AG08395 (cell line): ENCODE results near the gene TLE3.
"Not testable (repeated sequence)": the region's sequence is repeated elsewhere in the genome, so short reads cannot be mapped to it uniquely, and the experiment has no call there.

Source experiments
- DNase-seq: peaks from one replicate; pipeline ENCODE4 v3.0.0; 2012; ENCODE audit warnings: mixed read lengths, low spot score

TLE3 gene

DNA sequence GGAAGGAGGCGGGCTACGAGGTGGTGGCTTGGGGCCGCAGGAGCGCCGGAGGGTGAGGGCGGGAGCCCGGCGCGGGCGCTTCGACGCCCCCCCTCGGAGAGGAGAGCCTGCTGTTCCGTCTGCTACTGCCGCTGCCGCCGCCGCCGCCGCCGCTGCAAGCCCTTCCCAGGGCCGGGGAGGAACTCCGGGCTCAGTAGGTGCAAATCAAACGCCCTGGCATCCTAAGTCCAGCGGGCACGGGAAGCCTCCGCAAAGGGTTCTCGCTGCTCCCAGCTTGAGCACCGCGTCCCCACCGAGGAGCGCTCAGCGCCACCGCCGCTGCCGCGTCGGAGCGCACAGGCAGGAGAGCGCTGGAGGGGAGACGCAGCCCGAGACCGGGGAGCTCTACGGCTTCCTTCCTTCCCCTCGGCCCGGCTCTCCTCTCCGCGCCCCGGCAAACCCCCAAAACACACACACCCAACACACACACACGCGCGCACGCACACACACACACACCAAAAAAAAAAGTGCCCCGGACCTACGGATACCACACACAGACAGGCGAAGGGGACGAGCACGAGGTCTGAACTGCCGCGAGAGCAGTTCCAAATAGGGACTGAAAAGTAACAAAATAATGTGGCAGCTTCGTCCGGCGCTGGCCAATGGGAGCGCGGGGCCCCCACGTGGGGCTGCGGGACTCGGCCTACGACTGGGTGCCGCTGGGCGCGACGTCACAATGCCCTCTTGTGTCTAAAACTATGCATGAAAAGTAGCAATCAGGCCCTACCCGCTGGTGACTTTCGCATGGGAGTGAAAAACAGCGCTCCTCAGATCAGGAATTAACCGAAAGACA is at the start of gene TLE3:
Gene TLE3 (minus strand): TSS at position 597 of the 832 bp plus-strand sequence. CDS start 1,119 bp downstream, outside the sequence.
- DNase-seq, result peak; percentile 99

DNA sequence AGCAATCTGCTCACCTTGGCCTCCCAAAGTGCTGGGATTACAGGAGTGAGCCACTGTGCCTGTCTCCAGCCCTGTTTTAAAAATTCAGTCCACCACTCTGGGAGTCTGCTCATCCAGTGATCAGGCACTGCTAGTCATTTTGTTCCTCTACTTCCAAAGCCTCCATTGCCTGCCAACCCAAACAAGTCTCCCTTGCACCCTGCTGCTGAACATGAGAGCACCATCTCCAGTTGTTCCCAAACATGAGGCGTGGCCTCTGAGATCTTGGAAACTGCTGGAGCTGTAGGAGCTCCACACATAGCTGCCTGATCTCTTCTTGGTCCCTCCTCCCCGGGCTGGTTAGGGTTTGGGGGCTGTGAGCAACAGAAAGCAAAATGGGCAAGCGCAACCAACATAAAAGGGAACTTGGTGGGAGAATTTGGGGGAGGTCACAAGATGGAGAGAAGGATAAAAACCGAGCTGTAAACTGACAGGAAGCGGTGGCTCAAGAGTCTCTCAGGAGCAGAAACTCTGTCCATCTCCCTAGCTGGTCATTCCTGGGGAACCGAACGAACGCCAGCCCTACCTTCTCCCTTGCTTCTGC is 49.6 kb upstream of the TLE3 start:
- DNase-seq, result no peak

DNA sequence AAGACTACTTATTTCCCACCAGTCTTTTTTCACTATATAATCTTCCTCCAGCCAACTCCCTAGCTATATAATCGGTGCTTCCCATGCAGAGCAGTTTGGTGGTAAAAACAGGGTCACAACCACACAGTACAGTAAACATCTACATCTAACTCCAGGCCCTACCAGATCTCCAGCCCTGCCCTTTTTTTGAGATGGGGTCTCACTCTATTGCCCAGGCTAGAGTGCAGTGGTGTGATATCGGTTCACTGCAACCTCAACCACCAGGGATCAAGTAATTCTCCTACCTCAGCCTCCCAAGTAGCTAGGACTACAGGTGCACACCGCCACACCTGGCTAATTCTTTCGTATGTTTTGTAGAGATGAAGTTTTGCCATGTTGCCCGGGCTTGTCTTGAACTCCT is 49.1 kb upstream of the TLE3 start:
- DNase-seq, result no peak

DNA sequence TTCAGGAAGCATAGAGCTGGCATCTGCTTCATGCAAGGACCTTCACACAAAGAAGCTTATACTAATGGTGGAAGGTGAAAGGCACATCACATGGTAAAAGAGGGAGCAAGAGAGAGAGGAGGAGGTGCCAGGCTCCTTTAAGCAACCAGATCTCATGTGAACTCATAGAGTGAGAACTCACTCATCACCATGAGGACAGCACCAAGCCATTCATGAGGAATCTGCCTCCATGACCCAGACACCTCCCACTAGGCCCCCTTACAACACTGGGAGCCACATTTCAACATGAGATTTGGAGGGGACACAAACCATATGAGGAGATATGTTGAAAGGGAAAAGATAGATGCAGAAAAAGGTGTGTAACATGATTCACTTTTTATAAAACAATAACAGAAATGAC is 48.4 kb upstream of the TLE3 start:
- no peak for DNase-seq

DNA sequence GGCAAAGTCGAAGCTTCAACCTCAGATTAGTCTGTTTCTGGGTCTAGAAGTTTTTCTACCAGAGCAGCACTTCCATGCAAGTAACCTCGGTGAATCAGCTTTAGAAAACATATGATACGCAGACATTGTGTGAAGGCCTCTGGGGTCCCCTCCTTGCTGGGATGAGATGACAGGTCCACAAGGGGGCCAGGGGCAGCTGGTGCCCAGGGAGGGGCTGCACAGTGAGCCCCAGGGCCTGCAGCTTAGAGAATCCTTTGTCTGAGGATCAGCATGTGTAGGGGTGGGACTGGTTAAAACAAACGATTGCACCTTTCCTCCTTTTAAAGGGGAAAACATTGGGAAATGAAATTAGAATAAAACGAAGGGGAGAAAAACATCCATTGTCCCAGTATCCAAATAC is 47.5 kb upstream of the TLE3 start:
- DNase-seq, result no peak

DNA sequence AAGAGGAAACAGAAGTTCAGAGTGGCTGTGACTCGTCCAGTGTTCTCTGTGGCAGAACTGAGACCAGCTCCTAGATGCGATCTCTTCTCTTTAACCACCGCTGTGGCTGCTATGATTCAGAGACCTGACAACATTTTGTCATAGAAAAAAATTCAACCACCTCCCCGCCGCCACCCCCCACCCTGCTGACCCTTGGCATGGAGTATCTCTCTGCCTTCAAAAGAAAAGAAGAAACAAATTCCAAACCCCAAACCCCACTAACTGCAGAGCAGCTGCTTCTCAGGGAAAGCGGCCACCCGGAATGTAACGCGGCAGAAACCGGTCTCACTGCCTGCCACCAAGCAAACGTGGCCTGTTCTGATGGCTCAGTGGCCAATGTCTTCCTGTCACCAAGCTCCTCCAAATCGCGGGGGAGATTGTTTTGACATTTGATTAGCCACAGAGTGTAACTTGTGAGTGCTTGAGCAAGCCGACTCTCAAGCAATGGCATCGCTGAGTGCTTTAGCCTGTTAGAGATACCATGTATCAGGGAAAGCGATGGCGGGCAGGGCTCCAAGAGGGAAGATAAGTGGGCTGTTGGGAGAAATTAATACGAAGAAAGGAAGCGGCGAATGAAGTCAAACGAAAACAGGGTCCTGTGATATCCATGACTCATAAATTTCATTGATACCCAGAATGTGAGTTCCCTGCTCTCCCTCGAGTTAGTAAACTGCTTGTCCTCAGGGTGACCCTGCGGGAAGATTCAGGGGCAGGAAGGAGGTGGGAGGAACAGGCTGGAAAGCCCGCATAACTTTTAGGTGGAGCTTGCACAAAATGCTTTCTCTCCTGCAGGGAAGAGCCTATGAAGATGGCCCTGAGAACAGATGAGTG is 44.8 kb upstream of the TLE3 start:
- DNase-seq, result no peak

DNA sequence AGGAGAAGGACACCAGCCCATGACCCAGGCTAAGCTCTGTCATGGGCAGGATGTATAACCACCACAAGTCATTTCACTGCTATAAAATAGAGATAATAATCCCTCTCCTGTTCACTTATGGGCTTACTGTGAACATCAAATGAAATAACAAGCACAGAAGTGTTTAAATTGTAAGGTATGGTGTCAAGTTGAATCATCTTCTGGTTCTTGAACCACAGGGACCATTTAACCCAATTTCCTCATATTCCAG is 44.3 kb upstream of the TLE3 start:
- no peak for DNase-seq

DNA sequence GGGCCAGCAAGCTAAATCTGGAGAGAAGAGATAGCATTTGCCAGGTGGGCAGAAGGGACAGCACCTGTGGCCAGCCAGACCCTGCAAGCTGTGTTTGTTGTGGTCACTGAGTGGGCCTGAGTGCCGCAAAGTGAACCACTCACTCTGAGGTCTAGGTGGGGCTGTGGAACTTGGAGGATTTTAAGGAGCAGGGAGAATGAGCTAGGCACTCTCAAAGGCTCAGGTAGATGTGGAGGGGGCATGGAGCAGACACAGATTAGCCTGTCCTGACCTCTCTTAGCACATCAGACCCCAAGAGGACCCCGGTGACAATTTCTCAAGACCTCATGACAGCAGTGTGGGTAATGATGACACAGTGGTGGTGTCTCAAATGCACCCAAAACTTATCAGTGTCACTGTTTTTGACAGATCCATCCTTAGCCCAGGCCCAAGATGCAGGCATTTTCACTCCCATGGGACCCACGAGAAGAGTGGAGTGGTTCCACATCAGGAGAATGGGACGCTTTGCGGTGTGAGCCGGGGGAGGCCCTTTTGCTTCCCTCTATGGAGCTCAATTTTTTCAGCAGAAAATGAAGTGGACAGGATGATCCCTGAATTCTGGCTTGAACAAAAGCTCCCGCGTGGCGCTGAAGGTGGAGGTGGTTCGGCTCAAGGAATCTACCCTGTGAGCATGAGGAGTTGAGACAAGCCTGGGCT is 43.8 kb upstream of the TLE3 start:
- no peak for DNase-seq

DNA sequence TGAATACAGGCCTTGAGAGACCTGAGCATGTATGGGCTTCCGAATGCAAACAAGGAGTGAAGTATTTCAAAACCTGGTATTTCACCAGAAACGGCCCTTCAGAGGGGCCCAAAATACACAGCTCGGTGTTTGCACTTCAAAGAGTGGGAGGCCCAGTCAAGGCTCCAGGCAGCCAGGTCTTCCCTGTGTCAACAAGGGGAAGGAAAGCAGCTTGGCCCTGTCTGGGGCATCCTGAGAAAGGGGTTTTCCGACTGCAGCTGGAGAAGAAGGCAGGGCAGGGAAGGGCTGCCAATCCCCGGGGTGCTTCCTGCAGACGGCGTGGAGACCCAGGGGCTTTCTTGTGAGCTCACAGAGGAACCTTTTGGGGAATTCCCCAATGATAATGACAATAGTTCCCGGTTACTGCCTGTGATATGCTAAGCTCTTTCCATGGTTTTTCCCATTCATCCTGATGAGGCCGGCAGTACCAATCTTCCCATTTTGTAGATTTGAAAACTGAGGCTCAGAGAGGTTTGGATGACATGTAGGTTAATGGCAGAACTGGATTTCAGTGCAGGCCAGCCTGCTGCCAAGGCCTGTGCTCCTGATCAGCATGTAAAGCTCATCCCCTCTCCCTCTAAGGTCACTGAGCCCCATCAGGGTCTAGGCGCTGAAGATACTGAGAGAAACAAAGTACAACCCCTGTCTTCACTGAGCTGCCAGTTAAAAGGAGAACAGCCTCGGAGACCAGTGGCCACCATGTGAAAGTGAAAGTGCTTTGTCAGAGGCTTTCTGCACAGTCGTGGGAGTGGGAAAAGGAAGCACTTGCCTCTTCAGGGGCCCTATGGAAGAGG is 43.0 kb upstream of the TLE3 start:
- no peak for DNase-seq

DNA sequence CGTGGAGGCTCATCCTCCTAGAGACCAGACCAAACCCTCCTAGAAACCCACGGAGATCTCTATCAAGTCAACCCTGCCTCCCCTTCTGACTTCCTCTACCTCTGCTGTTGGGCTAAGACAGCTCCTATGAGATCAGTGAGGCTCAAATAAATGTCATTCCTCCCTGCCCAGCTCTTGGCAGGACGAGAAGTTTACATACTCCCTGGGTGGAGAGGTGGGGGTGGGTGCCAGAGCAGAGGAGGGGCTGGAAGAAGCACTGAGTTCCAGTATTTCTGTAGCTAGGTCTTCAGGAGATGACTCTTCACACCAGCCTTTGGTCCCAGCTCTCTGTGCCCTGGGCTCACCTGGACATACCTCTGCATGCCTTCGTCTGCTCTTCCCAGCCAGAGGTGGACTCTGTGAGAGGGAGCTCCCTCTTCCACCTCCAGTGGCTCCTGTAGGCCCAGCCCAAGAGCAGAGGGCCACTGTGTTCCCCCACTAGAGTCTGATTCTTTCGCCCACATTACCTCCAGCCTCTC is 42.4 kb upstream of the TLE3 start:
- DNase-seq, result no peak

DNA sequence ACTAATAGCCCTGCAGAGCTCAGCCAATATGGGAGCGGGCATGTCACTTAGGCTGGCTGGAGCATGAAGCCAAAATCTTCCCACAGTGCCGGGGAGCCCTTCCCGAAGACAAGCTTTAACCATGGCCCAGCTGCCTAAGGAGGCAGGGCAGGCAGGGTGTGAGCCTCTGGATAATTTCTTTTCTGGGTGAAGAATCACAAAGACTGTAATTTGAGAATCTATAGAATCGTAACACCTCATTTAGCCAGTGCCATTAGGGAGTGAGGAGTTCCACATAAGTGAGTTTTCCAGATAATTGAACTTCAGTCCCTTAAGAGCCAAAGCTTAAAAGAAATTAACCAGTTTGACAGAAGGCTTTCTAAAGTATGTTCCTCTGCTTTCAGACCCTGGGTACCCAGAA is 40.2 kb upstream of the TLE3 start:
- no peak for DNase-seq

DNA sequence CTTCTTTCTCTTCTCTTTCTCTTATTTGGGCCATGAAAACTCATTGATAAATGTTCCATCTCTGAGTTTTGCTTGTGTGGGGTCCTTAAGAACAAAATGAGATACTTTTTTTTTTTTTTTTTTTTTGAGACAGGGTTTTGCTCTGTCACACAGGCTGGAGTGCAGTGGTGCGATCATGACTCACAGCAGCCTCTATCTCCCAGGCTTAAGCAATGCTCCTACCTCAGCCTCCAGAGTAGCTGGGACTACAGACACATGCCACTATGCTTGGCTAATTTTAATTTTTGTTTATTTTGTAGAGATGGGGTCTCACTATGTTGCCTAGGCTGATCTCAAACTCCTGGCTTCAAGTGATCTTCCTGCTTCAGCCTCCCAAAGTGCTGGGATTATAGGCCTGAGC is 39.3 kb upstream of the TLE3 start:
- not testable (repeated sequence) for DNase-seq

DNA sequence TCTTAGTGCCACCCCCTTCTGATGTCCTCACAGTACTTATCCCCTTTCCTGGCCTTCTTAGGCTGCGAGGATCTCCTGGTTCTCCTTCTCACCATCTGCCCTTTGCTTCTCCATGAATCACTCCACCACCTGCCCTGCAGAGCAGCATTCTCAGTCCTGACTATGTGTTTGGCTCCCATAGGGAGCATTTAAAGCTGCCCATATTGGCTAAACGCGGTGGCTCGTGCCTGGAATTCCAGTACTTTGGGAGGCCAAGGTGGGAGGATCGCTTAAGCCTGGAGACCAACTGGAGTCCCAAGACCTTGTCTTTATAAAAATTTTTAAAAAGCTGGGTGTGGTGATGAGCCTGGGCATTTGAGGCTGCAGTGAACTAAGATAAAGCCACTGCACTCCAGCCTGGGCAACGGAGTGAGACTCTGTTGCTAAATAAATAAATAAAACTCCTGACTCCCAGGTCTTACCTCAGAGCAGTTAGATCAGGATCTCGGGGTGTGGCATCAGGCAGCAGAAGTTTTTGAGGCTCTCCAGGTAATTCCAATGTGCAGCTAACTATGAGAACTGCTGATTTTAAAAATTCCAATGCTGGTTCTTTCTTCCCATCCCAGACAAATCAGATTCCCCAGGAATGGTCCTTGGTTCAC is 36.2 kb upstream of the TLE3 start:
- no peak for DNase-seq

DNA sequence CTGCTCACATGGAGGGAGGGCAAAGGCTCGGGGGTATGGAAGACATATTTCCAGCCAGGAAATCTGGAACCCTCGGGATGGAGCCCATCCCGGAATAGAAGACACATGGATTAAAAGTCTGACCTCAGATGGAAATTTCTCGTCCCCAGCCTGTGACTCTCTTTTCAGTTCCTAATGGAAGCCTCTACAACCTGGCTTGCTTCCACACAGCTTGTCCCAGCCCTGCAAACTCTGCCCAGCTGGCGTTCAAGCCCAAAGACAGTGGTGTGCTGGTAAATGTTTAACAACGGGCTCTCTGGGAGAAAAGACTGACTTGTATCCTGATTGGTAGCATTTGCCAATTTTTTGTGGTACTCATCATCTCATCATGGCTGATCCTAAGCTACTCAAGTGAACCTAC is 35.6 kb upstream of the TLE3 start:
- no peak for DNase-seq

DNA sequence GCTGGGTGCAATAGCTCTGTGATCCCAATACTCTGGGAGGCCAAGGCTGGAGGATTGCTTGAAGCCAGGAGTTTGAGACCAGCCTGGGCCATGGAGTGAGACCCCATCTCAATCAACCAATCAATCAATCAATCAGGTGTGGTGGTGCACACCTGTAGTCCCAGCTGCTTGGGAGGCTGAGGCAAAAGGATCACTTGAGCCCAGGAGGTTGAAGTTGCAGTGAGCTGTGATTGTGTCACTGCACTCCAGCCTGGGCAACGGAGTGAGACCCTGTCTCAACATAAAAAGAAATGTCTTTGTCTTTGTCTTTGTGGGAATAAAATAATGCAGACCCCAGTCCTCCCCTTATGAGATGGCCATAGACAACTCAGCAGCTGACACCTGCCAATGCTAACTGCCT is 34.9 kb upstream of the TLE3 start:
- DNase-seq, result no peak

DNA sequence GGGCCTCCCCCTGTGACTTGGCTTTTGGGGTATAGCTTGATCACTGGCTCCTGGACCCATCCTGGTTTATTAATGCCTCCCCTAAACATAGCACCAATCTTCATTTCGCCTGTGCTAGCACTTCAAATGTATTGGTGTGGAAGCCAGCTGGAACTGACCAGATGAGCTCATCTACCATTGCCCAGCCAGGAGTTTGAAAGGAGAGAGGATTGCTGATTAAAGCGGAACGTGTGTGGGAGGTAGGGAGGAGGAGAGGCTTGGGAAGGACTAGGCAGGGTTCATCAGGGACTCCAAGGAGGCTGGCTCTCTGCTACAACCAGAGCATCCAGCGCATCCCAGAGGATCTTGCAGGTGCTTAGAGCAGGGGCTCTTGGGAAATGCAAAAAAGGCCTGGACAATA is 34.4 kb upstream of the TLE3 start:
- DNase-seq, result no peak

DNA sequence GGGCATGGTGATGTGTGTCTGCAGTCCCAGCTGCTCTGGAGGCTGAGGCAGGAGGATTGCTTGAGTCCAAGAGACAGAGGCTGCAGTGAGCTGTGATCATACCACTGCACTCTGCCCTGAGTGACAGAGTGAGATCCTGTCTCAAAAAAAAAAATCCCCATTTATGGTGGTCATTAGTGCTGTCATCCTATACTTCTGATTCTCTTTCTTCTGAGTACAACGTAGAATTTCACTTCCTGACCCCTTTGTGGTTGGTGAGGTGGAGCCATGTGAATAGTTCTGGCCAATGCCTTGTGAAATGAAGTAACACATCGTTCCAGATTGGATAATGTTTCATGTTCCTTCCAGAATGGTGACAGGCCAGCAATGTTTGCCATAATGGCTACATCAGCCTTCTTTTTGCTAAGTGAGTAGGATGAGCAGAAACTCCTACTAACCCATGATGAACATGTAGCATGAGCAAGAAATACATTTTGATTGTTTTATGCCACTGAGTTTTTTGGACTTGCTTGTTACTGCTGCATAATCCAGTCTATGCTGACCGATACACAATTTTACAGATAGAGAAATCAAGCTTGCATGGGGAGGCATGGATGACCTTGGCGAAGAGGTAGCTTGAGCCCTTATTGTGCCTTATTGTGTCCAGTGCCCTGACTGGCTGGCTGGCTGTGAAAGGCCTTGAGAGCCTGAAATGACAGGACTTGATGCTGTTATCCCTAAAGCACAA is 30.9 kb upstream of the TLE3 start:
- DNase-seq, result no peak

DNA sequence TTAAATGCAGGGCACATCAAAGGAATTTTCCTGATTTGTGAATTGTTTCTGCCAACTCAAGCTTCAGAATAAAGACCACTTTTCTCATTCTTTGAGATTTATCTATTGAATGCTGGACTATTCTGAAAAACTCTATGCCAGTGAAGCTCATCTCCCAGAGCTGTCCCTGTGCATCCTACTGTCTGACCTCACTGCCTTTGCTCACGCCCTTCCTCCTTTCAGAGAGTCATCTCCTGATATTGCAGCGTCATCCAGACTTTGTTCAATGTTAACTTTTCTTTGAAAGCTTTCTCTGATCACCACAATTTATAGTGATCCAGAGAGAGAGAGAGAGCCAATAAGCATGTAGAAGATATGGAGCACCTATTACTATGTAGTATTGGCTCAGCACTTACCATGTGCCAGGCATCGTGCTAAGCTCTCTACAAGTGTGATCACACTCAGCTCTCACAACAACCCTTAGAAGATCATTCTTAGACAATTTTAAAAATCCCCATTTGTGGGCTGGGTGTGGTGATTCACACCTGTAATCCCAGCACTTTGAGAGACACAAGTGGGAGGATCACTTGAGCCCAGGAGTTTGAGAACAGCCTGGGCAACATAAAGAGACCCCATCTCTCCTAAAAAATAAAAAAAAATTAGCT is 30.2 kb upstream of the TLE3 start:
- DNase-seq, result no peak

DNA sequence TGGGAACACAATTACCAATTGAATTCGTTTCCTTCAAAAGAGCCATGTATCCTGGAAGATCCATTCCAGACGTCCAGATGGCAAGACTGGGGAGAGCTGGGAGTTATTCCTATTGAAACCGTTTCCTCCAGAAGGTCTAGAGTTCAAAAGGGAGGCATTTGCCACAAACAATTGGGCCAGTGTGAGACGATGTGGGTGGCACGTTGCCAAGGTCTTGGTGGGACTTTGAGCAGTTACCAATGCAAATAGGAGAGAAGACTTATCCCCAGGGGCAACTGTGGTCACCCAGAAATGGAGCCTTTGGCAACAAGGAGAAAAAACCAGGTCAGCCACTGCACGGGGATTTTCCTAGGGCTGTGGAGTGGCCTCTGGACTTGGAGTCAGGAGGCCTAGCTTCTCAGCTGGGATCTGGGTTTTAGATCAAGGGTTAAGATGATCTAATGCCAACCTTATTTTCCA is 29.6 kb upstream of the TLE3 start:
- no peak for DNase-seq

DNA sequence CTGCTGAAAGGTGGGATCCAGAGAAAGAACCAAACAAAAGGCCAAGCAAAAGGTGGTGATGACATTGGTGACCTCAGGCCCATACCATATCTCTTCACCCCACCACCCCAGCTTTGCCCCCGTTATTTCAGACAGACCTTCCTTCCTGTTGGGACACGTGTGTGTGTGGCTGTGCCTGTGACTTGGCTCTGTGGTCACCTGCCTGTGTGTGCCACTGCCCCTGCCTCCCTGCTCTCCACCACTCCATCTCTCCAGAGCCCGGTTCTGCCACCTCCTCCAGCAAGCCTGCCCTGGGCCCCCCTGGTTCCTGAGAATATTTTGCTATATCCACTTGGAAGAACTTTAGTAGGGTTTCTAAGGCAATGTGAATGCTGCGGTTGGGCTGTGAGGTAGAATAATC is 28.6 kb upstream of the TLE3 start:
- DNase-seq, result no peak
